Suprapubic skin (tissue), 3 donors: ENCODE data around the gene PPP1R36.

Experiments
- EP300 ChIP-seq: sonication (generic); formaldehyde crosslinking; IDR thresholded peaks from one replicate; pipeline ENCODE4 v1.6.1; 2017; ENCODE audit warnings: antibody characterized with exemption
- POLR2A ChIP-seq, 2 donors: fragments of 450-650 bp; IDR thresholded peaks; one replicate each; pipeline ENCODE4 v1.6.1; 2017; ENCODE audit warnings: antibody characterized with exemption in 2 of 2, mild to moderate bottlenecking in 2 of 2, moderate library complexity in 2 of 2
- TF ChIP-seq, protein P1 (sequence below), 2 donors: fragments of 200-600 bp in 1 of 2; fragments of 450-650 bp in 1 of 2; sonication (generic) in 1 of 2; IDR thresholded peaks; one replicate each; pipeline ENCODE4 v1.5.1; 2016 to 2019; ENCODE audit warnings: antibody characterized with exemption in 2 of 2, mild to moderate bottlenecking in 1 of 2, moderate library complexity in 1 of 2

DNA sequence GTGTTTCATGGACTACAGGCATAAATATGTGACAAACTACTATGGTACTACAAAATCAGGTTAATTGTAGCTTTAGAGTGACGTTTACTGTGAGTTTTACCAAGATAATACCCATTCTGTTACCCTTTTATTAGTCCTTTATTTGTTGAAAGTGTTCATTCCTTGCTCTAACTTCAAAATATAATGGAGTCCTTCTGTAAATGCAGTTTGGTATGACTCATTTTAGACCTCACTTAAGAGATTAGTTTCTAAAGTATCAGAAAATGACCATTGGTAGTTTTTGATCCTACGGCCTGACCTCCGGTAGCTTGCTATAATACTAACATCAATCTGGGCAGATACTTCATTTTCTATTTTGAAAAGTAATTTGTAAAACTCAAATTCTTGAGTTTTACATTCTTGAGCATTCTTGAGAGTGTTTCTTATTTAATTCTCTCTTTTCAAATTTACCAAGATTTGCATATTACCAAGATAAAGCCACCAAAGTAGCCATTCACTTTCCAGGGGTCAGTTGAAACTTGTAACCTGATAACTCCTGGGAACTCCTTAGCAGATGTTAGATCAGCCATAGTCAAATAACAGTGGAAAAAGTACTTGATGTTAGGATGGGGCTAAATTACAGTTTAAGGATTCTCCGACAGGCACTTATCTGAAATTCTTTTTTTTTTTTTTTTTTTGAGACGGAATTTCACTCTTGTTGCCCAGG, 5.0 kb upstream of the PPP1R36 start:
- TF ChIP-seq, protein P1, sequence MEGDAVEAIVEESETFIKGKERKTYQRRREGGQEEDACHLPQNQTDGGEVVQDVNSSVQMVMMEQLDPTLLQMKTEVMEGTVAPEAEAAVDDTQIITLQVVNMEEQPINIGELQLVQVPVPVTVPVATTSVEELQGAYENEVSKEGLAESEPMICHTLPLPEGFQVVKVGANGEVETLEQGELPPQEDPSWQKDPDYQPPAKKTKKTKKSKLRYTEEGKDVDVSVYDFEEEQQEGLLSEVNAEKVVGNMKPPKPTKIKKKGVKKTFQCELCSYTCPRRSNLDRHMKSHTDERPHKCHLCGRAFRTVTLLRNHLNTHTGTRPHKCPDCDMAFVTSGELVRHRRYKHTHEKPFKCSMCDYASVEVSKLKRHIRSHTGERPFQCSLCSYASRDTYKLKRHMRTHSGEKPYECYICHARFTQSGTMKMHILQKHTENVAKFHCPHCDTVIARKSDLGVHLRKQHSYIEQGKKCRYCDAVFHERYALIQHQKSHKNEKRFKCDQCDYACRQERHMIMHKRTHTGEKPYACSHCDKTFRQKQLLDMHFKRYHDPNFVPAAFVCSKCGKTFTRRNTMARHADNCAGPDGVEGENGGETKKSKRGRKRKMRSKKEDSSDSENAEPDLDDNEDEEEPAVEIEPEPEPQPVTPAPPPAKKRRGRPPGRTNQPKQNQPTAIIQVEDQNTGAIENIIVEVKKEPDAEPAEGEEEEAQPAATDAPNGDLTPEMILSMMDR (IDR thresholded peaks at IDR 0.05): no peak
- TF ChIP-seq POLR2A (IDR thresholded peaks at IDR 0.05): no peak
- TF ChIP-seq EP300: no peak
